Calu3 (cell line): ENCODE data around the gene LRRC42. TPM values are rescaled to one million over a fixed set of nuclear protein-coding genes. Genes with fewer than 3 reads are reported as not detected.

ENCODE experiments used
- BruUV-seq: library from RNA; stranded (reverse); fragments of 400-500 nt; replicated peaks from 2 replicates; lab custom pipeline; 2021; lab: Mats Ljungman, UMichigan
- CTCF ChIA-PET: fragments of 300-600 bp; sonication (Branson Sonifier 250); formaldehyde crosslinking; loops from one replicate; lab custom pipeline; 2022; ENCODE audit warnings: antibody characterized with exemption; lab: Charles Lee
- DNase-seq: peaks from one replicate; pipeline ENCODE4 v3.0.0; 2022
- H3K27ac Mint-ChIP-seq: one replicate; pipeline ENCODE4 v1.8.0; 2022; ENCODE audit warnings: mixed read lengths; ENCODE audit not compliant: unreplicated experiment
- H3K27me3 Mint-ChIP-seq: one replicate; pipeline ENCODE4 v1.8.0; 2022; ENCODE audit warnings: mixed read lengths; ENCODE audit not compliant: unreplicated experiment
- H3K36me3 Mint-ChIP-seq: one replicate; pipeline ENCODE4 v1.8.0; 2022; ENCODE audit warnings: mild to moderate bottlenecking, moderate library complexity, mixed read lengths; ENCODE audit not compliant: insufficient read depth, unreplicated experiment
- H3K4me1 Mint-ChIP-seq: one replicate; pipeline ENCODE4 v1.8.0; 2022; ENCODE audit warnings: mild to moderate bottlenecking, low read depth, mixed read lengths; ENCODE audit not compliant: unreplicated experiment
- H3K4me3 Mint-ChIP-seq: one replicate; pipeline ENCODE4 v1.8.0; 2022; ENCODE audit warnings: mild to moderate bottlenecking, low read depth, moderate library complexity, mixed read lengths; ENCODE audit not compliant: unreplicated experiment
- H3K9me3 Mint-ChIP-seq: one replicate; pipeline ENCODE4 v1.8.0; 2022; ENCODE audit warnings: low read depth, mixed read lengths; ENCODE audit not compliant: unreplicated experiment
- CTCF ChIP-seq: fragments of 200-600 bp; IDR thresholded peaks from one replicate; pipeline ENCODE4 v1.8.0; 2022; ENCODE audit warnings: antibody characterized with exemption; ENCODE audit not compliant: unreplicated experiment
- intact Hi-C: fragments of 100-400 bp; cut with micrococcal nuclease; formaldehyde crosslinking; loops from one replicate; pipeline ENCODE4 v1.10.0; 2022; ENCODE audit not compliant: unreplicated experiment
- total RNA-seq: library from RNA; stranded (reverse); gene quantifications from 2 replicates; pipeline ENCODE4 v1.2.3, GENCODE V29; 2022

The LRRC42 gene
- total RNA-seq, 1 experiment from 2014 or later: 24.9 TPM

- no peak for DNase-seq
- CTCF ChIA-PET: no interaction called here
- no TSS peak for BruUV-seq
- peaks cover 93% of the 10 kb centered on the region for H3K27me3 Mint-ChIP-seq
- peaks cover 9% of the 10 kb centered on the region for H3K4me1 Mint-ChIP-seq
- no peaks in the 10 kb centered on the region for H3K36me3 Mint-ChIP-seq
- no peak for TF ChIP-seq CTCF
- intact Hi-C loops: no loop called here
- no peaks in the 10 kb centered on the region for H3K9me3 Mint-ChIP-seq
- H3K4me3 Mint-ChIP-seq: no peak overlapping the region
- H3K27ac Mint-ChIP-seq: no peak overlapping the region
Observed at GRCh38 chr1:54009406-54009805, 63.3 kb downstream of the LRRC42 start.

- Mint-ChIP-seq H3K9me3 (no peaks in the 10 kb centered on the region), H3K27me3 (peaks cover 87% of the 10 kb centered on the region), H3K4me3 (no peak overlapping the region), H3K27ac (no peak overlapping the region), H3K36me3 (no peaks in the 10 kb centered on the region), H3K4me1 (peaks cover 10% of the 10 kb centered on the region)
- intact Hi-C loops: no loop called here
- CTCF ChIA-PET: no interaction called here
- BruUV-seq: no TSS peak
- no peak for TF ChIP-seq CTCF
- no peak for DNase-seq
Observed at GRCh38 chr1:54010415-54011117, 64.4 kb downstream of the LRRC42 start.

GRCh38 chr1:54011316-54012007 lies 65.3 kb downstream of the LRRC42 start:
- H3K27ac Mint-ChIP-seq: no peak overlapping the region
- no TSS peak for BruUV-seq
- H3K9me3 Mint-ChIP-seq: no peaks in the 10 kb centered on the region
- no peak overlapping the region for H3K4me3 Mint-ChIP-seq
- TF ChIP-seq CTCF: no peak
- peaks cover 78% of the 10 kb centered on the region for H3K27me3 Mint-ChIP-seq
- DNase-seq: no peak
- peaks cover 19% of the 10 kb centered on the region for H3K4me1 Mint-ChIP-seq
- no peaks in the 10 kb centered on the region for H3K36me3 Mint-ChIP-seq
- CTCF ChIA-PET: no interaction called here
- intact Hi-C loops: no loop called here

- peaks cover 24% of the 10 kb centered on the region for H3K4me1 Mint-ChIP-seq
- H3K9me3 Mint-ChIP-seq: no peaks in the 10 kb centered on the region
- DNase-seq: no peak
- no peak overlapping the region for H3K4me3 Mint-ChIP-seq
- peaks cover 73% of the 10 kb centered on the region for H3K27me3 Mint-ChIP-seq
- no TSS peak for BruUV-seq
- H3K27ac Mint-ChIP-seq: no peak overlapping the region
- no peaks in the 10 kb centered on the region for H3K36me3 Mint-ChIP-seq
- CTCF ChIA-PET: interaction anchor here (0.6 kb wide), 1 partner anchor 12 kb away, joined by 4 read pairs; no protein-coding TSS in a partner anchor
- no peak for TF ChIP-seq CTCF
- intact Hi-C loops: no loop called here
Observed at GRCh38 chr1:54012008-54012325, 65.8 kb downstream of the LRRC42 start.
